WERI-Rb-1 (cell line): ENCODE measurements around the gene ADH6.
"Not testable (repeated sequence)": the region's sequence is repeated elsewhere in the genome, so short reads cannot be mapped to it uniquely, and the experiment has no call there.

Experiments used
- DNase-seq: peaks from one replicate; pipeline ENCODE4 v3.0.0-alpha.2; 2020
- H3K27ac ChIP-seq: fragments of 250-450 bp; sonication (Bioruptor Pico); 2 replicates; pipeline ENCODE4 v1.5.1; 2020; ENCODE audit warnings: mild to moderate bottlenecking, moderate library complexity
- H3K27me3 ChIP-seq: fragments of 250-450 bp; sonication (Bioruptor Pico); 2 replicates; pipeline ENCODE4 v1.5.1; 2021; ENCODE audit warnings: mild to moderate bottlenecking, low read depth, moderate library complexity; ENCODE audit not compliant: insufficient read depth, severe bottlenecking
- H3K36me3 ChIP-seq: fragments of 250-450 bp; sonication (Bioruptor Pico); 2 replicates; pipeline ENCODE4 v1.5.1; 2020; ENCODE audit warnings: mild to moderate bottlenecking, moderate library complexity
- H3K4me3 ChIP-seq: 2 replicates; pipeline ENCODE4 v1.5.1; 2011; ENCODE audit warnings: low read depth, mild to moderate bottlenecking, control low read depth, low read length
- H3K9me3 ChIP-seq: fragments of 250-450 bp; sonication (Bioruptor Pico); 2 replicates; pipeline ENCODE4 v1.5.1; 2021; ENCODE audit warnings: mild to moderate bottlenecking, moderate library complexity; ENCODE audit not compliant: severe bottlenecking
- CTCF ChIP-seq: IDR thresholded peaks from 2 replicates; pipeline ENCODE4 v1.5.1; 2011; ENCODE audit warnings: low read depth, mild to moderate bottlenecking, control low read depth, inconsistent platforms, low read length

Gene ADH6

GRCh38 chr4:99190336-99190735, 28.7 kb downstream of the ADH6 start:
- Histone ChIP-seq H3K4me3 (no peak overlapping the region), H3K27ac (no peak overlapping the region), H3K27me3 (no peaks in the 10 kb centered on the region), H3K9me3 (no peaks in the 10 kb centered on the region), H3K36me3 (no peaks in the 10 kb centered on the region)
- TF ChIP-seq CTCF = no peak
- DNase-seq = no peak

- H3K4me3 ChIP-seq, DNase-seq, H3K36me3 ChIP-seq, H3K27me3 ChIP-seq, H3K27ac ChIP-seq, H3K9me3 ChIP-seq: not testable (repeated sequence)
Measured at GRCh38 chr4:99189900-99190299, 29.1 kb downstream of the ADH6 start.

- Histone ChIP-seq H3K27me3 (no peaks in the 10 kb centered on the region), H3K4me3 (no peak overlapping the region), H3K27ac (no peak overlapping the region), H3K36me3 (no peaks in the 10 kb centered on the region), H3K9me3 (peaks cover 3% of the 10 kb centered on the region)
- no peak for DNase-seq
- no peak for TF ChIP-seq CTCF
Measured at GRCh38 chr4:99186029-99186428, 33.0 kb downstream of the ADH6 start.

GRCh38 chr4:99185581-99185980, 33.5 kb downstream of the ADH6 start:
- H3K9me3 ChIP-seq = peaks cover 3% of the 10 kb centered on the region
- no peak for TF ChIP-seq CTCF
- no peaks in the 10 kb centered on the region for H3K36me3 ChIP-seq
- no peaks in the 10 kb centered on the region for H3K27me3 ChIP-seq
- H3K4me3 ChIP-seq = no peak overlapping the region
- H3K27ac ChIP-seq = no peak overlapping the region
- no peak for DNase-seq

GRCh38 chr4:99180382-99181070, 38.5 kb downstream of the ADH6 start:
- no peaks in the 10 kb centered on the region for H3K36me3 ChIP-seq
- TF ChIP-seq CTCF = no peak
- H3K27me3 ChIP-seq = no peaks in the 10 kb centered on the region
- H3K27ac ChIP-seq = no peak overlapping the region
- DNase-seq = no peak
- peaks cover 11% of the 10 kb centered on the region for H3K9me3 ChIP-seq
- no peak overlapping the region for H3K4me3 ChIP-seq

GRCh38 chr4:99179626-99180025, 39.4 kb downstream of the ADH6 start:
- H3K9me3 ChIP-seq = peaks cover 9% of the 10 kb centered on the region
- DNase-seq = no peak
- no peaks in the 10 kb centered on the region for H3K27me3 ChIP-seq
- H3K4me3 ChIP-seq = no peak overlapping the region
- no peak for TF ChIP-seq CTCF
- H3K27ac ChIP-seq = no peak overlapping the region
- H3K36me3 ChIP-seq = no peaks in the 10 kb centered on the region
